SK-N-SH treated with all-trans-retinoic acid at 6 μM for 48 hours (cell line): ENCODE data around the gene RAD51B.

Experiments
- ATAC-seq: fragments of 200-7000 bp; cut with Tn5 transposase; 3 replicates; pipeline ENCODE4 v1.9.1; 2020; ENCODE audit warnings: mild to moderate bottlenecking, moderate library complexity
- ARNTL ChIP-seq: fragments of 450-650 bp; formaldehyde crosslinking; IDR thresholded peaks from 2 replicates; pipeline ENCODE4 v1.5.0; 2020; ENCODE audit warnings: low read depth, mild to moderate bottlenecking, moderate library complexity, borderline replicate concordance
- BACH2 ChIP-seq: fragments of 250-450 bp; sonication (Bioruptor Pico); IDR thresholded peaks from 2 replicates; pipeline ENCODE4 v1.9.0; 2021; ENCODE audit warnings: mild to moderate bottlenecking, borderline replicate concordance
- CSDC2 ChIP-seq: fragments of 250-450 bp; sonication (Bioruptor Pico); IDR thresholded peaks from 2 replicates; pipeline ENCODE4 v1.5.0; 2020; ENCODE audit warnings: mild to moderate bottlenecking, moderate library complexity
- ESRRG ChIP-seq: fragments of 250-450 bp; sonication (Bioruptor Pico); IDR thresholded peaks from 2 replicates; pipeline ENCODE4 v1.6.1; 2021; ENCODE audit warnings: mild to moderate bottlenecking
- GLIS3 ChIP-seq: fragments of 250-450 bp; sonication (Bioruptor Pico); IDR thresholded peaks from 2 replicates; pipeline ENCODE4 v1.5.0; 2020; ENCODE audit warnings: mild to moderate bottlenecking, moderate library complexity
- ISL1 ChIP-seq: fragments of 250-450 bp; sonication (Bioruptor Pico); IDR thresholded peaks from 2 replicates; pipeline ENCODE4 v2.1.2; 2022; ENCODE audit warnings: mild to moderate bottlenecking, moderate library complexity
- OSR1 ChIP-seq: fragments of 250-450 bp; sonication (Bioruptor Pico); IDR thresholded peaks from 2 replicates; pipeline ENCODE4 v1.8.0; 2022; ENCODE audit warnings: moderate library complexity, mild to moderate bottlenecking, inconsistent platforms
- PPARA ChIP-seq: fragments of 250-450 bp; sonication (Bioruptor Pico); IDR thresholded peaks from 2 replicates; pipeline ENCODE4 v1.5.0; 2020; ENCODE audit warnings: mild to moderate bottlenecking, borderline replicate concordance
- RARB ChIP-seq: fragments of 250-450 bp; sonication (Bioruptor Pico); IDR thresholded peaks from 2 replicates; pipeline ENCODE4 v1.8.0; 2021; ENCODE audit warnings: mild to moderate bottlenecking, moderate library complexity
- SNAI2 ChIP-seq: fragments of 250-450 bp; sonication (Bioruptor Pico); IDR thresholded peaks from 2 replicates; pipeline ENCODE4 v1.5.0; 2020; ENCODE audit warnings: mild to moderate bottlenecking, moderate library complexity
- TCF4 ChIP-seq: fragments of 250-450 bp; sonication (Bioruptor Pico); IDR thresholded peaks from 2 replicates; pipeline ENCODE4 v1.8.0; 2021; ENCODE audit warnings: mild to moderate bottlenecking, moderate library complexity, borderline replicate concordance
- TOX ChIP-seq: fragments of 250-450 bp; sonication (Bioruptor Pico); IDR thresholded peaks from 2 replicates; pipeline ENCODE4 v1.8.0; 2021; ENCODE audit warnings: mild to moderate bottlenecking, moderate library complexity, borderline replicate concordance
- TSHZ2 ChIP-seq: fragments of 250-450 bp; sonication (Bioruptor Pico); IDR thresholded peaks from 2 replicates; pipeline ENCODE4 v1.5.0; 2020; ENCODE audit warnings: mild to moderate bottlenecking, moderate library complexity
- ZC3H10 ChIP-seq: fragments of 250-450 bp; sonication (Bioruptor Pico); IDR thresholded peaks from 2 replicates; pipeline ENCODE4 v1.5.1; 2021; ENCODE audit warnings: mild to moderate bottlenecking, moderate library complexity
- ZFP30 ChIP-seq: fragments of 450-650 bp; formaldehyde crosslinking; IDR thresholded peaks from 2 replicates; pipeline ENCODE4 v1.5.0; 2022; ENCODE audit warnings: mild to moderate bottlenecking, moderate library complexity
- ZNF565 ChIP-seq: fragments of 450-650 bp; formaldehyde crosslinking; conservative IDR thresholded peaks from 2 replicates; pipeline ENCODE4 v1.5.0; 2020; ENCODE audit warnings: low read depth, mild to moderate bottlenecking, moderate library complexity
- ZNF70 ChIP-seq: fragments of 450-650 bp; formaldehyde crosslinking; IDR thresholded peaks from 2 replicates; pipeline ENCODE4 v1.5.0; 2020; ENCODE audit warnings: mild to moderate bottlenecking, moderate library complexity
- ZNF8 ChIP-seq: fragments of 450-650 bp; formaldehyde crosslinking; IDR thresholded peaks from 2 replicates; pipeline ENCODE4 v1.5.0; 2020; ENCODE audit warnings: mild to moderate bottlenecking, moderate library complexity
- TF ChIP-seq, protein P1 (sequence below): fragments of 250-450 bp; sonication (Bioruptor Pico); IDR thresholded peaks from 2 replicates; pipeline ENCODE4 v1.8.0; 2020; ENCODE audit warnings: mild to moderate bottlenecking, moderate library complexity, borderline replicate concordance
- TF ChIP-seq, protein P2 (sequence below): fragments of 250-450 bp; sonication (Bioruptor Pico); IDR thresholded peaks from 2 replicates; pipeline ENCODE4 v1.8.0; 2021; ENCODE audit warnings: low read depth, mild to moderate bottlenecking, moderate library complexity, borderline replicate concordance
- TF ChIP-seq, protein P3 (sequence below): fragments of 250-450 bp; sonication (Bioruptor Pico); IDR thresholded peaks from 2 replicates; pipeline ENCODE4 v1.5.1; 2020; ENCODE audit warnings: low read depth, mild to moderate bottlenecking, moderate library complexity
- TF ChIP-seq, protein P4 (sequence below): fragments of 250-450 bp; sonication (Bioruptor Pico); IDR thresholded peaks from 2 replicates; pipeline ENCODE4 v1.5.1; 2021; ENCODE audit warnings: mild to moderate bottlenecking, moderate library complexity

The RAD51B gene

DNA sequence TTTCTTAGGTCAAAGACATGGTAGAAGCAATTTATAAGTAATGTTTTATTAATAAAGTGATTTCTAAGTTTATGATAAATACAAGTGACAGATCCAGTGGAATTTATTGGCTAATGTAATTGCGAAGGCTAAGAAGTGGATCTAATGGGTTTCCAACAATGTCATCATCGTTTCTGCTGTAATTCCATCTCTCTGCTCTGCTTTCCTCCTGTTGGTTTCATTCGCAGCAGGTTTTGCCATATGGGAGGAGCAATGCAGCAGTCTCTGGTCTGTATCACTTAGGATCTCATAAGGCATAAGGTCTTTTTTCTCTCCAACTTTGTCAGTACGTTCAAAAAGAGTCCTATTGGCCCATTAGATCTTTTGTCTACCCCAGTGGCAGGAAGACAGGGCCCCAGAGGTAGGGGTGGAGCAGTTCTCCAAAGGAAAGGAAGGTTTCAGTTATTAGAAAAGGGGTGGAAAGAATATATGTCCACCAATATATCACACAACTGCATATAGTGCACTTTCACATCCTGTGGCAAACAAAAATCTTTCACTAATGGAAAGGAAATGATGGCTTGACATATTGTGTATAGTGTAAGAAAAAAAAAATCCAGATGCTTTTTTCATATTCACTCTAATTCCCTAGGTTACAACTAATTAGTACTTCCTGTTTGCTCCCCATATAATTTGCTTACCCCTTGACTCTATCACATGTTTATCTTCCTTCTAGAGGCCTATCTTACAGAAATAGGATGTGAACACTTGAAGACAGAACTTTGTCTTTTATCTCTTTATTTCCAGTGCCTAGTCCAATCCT lies 522.0 kb downstream of the RAD51B start (continued):
- TF ChIP-seq, protein P1, sequence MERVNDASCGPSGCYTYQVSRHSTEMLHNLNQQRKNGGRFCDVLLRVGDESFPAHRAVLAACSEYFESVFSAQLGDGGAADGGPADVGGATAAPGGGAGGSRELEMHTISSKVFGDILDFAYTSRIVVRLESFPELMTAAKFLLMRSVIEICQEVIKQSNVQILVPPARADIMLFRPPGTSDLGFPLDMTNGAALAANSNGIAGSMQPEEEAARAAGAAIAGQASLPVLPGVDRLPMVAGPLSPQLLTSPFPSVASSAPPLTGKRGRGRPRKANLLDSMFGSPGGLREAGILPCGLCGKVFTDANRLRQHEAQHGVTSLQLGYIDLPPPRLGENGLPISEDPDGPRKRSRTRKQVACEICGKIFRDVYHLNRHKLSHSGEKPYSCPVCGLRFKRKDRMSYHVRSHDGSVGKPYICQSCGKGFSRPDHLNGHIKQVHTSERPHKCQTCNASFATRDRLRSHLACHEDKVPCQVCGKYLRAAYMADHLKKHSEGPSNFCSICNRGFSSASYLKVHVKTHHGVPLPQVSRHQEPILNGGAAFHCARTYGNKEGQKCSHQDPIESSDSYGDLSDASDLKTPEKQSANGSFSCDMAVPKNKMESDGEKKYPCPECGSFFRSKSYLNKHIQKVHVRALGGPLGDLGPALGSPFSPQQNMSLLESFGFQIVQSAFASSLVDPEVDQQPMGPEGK (CRISPR knock-in tag) = no peak
- TF ChIP-seq, protein P2, sequence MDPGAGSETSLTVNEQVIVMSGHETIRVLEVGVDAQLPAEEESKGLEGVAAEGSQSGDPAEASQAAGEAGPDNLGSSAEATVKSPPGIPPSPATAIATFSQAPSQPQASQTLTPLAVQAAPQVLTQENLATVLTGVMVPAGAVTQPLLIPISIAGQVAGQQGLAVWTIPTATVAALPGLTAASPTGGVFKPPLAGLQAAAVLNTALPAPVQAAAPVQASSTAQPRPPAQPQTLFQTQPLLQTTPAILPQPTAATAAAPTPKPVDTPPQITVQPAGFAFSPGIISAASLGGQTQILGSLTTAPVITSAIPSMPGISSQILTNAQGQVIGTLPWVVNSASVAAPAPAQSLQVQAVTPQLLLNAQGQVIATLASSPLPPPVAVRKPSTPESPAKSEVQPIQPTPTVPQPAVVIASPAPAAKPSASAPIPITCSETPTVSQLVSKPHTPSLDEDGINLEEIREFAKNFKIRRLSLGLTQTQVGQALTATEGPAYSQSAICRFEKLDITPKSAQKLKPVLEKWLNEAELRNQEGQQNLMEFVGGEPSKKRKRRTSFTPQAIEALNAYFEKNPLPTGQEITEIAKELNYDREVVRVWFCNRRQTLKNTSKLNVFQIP (CRISPR knock-in tag) = no peak

DNA sequence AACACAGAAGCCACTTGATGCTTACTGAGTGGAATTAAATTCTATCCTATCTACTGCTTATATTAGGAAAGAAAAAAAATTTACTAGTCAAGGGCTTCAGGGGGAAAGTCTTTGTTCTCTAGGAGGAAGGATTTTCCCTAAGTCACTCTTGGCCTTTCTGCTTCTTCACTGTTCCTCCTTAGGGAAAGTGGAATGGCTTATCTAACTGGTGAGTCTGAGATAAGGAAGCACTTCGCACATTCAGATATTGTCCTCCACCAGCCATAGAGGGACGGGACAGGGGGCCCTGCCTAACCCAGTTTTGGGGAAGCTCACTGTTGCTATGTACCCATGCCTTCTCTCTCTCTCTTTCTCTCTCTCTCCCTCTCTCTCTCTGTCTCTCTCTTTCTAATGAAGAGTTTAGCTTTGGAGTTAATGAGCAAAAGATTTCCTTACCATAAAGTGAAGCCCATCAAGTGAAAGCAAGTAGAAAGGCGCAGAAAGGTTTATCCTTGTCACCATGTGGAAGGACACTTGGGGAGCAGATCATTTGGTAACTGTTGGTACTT lies 522.7 kb downstream of the RAD51B start:
- TF ChIP-seq ZC3H10 (CRISPR knock-in tag) (no peak), ZNF8 (no peak), TSHZ2 (CRISPR knock-in tag) (no peak), ESRRG (CRISPR knock-in tag) (no peak), PPARA (no peak), ARNTL (CRISPR knock-in tag) (no peak), TCF4 (no peak), ZNF70 (no peak), CSDC2 (CRISPR knock-in tag) (no peak), SNAI2 (CRISPR knock-in tag) (no peak)
- TF ChIP-seq, protein P2 (CRISPR knock-in tag) = no peak
- TF ChIP-seq, protein P3, sequence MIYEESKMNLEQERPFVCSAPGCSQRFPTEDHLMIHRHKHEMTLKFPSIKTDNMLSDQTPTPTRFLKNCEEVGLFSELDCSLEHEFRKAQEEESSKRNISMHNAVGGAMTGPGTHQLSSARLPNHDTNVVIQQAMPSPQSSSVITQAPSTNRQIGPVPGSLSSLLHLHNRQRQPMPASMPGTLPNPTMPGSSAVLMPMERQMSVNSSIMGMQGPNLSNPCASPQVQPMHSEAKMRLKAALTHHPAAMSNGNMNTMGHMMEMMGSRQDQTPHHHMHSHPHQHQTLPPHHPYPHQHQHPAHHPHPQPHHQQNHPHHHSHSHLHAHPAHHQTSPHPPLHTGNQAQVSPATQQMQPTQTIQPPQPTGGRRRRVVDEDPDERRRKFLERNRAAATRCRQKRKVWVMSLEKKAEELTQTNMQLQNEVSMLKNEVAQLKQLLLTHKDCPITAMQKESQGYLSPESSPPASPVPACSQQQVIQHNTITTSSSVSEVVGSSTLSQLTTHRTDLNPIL (CRISPR knock-in tag) = no peak
- ATAC-seq = no peak

GRCh38 chr14:68343534-68344118 lies 524.0 kb downstream of the RAD51B start:
- TF ChIP-seq ZFP30 (CRISPR knock-in tag) (no peak), ESRRG (CRISPR knock-in tag) (no peak), BACH2 (CRISPR knock-in tag) (no peak), SNAI2 (CRISPR knock-in tag) (no peak)
- TF ChIP-seq, all 23 proteins: peak for 0
- ATAC-seq = no peak

GRCh38 chr14:68345738-68346137 lies 526.2 kb downstream of the RAD51B start:
- ATAC-seq = no peak
- TF ChIP-seq RARB (no peak), TOX (CRISPR knock-in tag) (no peak), BACH2 (CRISPR knock-in tag) (no peak), ISL1 (CRISPR knock-in tag) (no peak), ZNF565 (CRISPR knock-in tag) (no peak), OSR1 (CRISPR knock-in tag) (no peak), GLIS3 (CRISPR knock-in tag) (no peak), ESRRG (CRISPR knock-in tag) (no peak), TCF4 (no peak), CSDC2 (CRISPR knock-in tag) (no peak)
- TF ChIP-seq, protein P4, sequence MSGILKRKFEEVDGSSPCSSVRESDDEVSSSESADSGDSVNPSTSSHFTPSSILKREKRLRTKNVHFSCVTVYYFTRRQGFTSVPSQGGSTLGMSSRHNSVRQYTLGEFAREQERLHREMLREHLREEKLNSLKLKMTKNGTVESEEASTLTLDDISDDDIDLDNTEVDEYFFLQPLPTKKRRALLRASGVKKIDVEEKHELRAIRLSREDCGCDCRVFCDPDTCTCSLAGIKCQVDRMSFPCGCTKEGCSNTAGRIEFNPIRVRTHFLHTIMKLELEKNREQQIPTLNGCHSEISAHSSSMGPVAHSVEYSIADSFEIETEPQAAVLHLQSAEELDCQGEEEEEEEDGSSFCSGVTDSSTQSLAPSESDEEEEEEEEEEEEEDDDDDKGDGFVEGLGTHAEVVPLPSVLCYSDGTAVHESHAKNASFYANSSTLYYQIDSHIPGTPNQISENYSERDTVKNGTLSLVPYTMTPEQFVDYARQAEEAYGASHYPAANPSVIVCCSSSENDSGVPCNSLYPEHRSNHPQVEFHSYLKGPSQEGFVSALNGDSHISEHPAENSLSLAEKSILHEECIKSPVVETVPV (CRISPR knock-in tag) = no peak
